ENCODE measurements around the gene OFD1. TPM values are rescaled to one million over a fixed set of nuclear protein-coding genes. Genes with fewer than 3 reads are reported as not detected.

The OFD1 gene
- total and polyA plus RNA-seq, 7 donors, result 3.3 to 9.5 (median 8.2) TPM

DNA sequence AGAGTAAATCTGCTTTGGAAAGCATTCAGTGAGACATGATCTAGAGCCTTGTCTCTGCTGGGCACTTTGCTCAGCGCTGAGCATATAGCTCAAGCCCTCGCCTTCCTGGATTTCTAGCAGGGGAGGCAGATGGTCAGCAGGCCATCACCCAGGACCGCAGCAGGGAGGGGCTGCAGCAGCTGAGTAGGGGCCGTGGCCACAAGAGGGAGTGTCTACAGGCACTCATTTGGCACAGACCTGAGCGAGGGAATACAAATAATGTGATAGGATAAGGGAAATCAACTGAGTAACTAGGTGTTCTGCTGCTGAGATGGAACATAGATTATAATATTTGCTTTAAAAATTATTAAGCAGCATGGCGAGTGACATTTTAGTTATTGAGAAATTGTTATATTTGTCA is 30.2 kb downstream of the OFD1 start:
- intact Hi-C loops (cut with DNase I), result no loop called here
- peak; percentile 15 for TF ChIP-seq CTCF (IDR thresholded peaks at IDR 0.05)
- 40 to 53% (median 51%) methylated on average over 6 of the region's 6 CpGs for WGBS, 3 donors
- H3K27ac ChIP-seq, result no peak overlapping the region
- H3K4me3 ChIP-seq, result no peak overlapping the region
- no peaks in the 10 kb centered on the region for H3K4me1 ChIP-seq
- peaks cover 0 to 82% of the 10 kb centered on the region in 2 donors for H3K36me3 ChIP-seq (ENCODE audit: insufficient read depth in 1 of 2, low read depth in 1 of 2)
- no peaks in the 10 kb centered on the region for H3K27me3 ChIP-seq (ENCODE audit: insufficient read depth in 3 of 3, low read length in 2 of 3)
- no peaks in the 10 kb centered on the region for H3K9me3 ChIP-seq
- peak in 1 of 4 donors; percentile 53 for ATAC-seq
- DNase-seq, result no peak

GRCh38 chrX:13768939-13769338 is 34.4 kb downstream of the OFD1 start:
- Histone ChIP-seq H3K9me3 (no peaks in the 10 kb centered on the region), H3K27me3 (ENCODE audit: insufficient read depth in 3 of 3, low read length in 2 of 3) (no peaks in the 10 kb centered on the region), H3K36me3 (ENCODE audit: insufficient read depth in 1 of 2, low read depth in 1 of 2) (peaks cover 0 to 74% of the 10 kb centered on the region in 2 donors), H3K27ac (no peak overlapping the region), H3K4me3 (no peak overlapping the region), H3K4me1 (no peaks in the 10 kb centered on the region)
- intact Hi-C loops (cut with DNase I), result no loop called here
- 90 to 95% (median 93%) methylated on average over 4 of the region's 4 CpGs for WGBS, 3 donors
- TF ChIP-seq CTCF (IDR thresholded peaks at IDR 0.05), result no peak
- ATAC-seq, result no peak
- no peak for DNase-seq

DNA sequence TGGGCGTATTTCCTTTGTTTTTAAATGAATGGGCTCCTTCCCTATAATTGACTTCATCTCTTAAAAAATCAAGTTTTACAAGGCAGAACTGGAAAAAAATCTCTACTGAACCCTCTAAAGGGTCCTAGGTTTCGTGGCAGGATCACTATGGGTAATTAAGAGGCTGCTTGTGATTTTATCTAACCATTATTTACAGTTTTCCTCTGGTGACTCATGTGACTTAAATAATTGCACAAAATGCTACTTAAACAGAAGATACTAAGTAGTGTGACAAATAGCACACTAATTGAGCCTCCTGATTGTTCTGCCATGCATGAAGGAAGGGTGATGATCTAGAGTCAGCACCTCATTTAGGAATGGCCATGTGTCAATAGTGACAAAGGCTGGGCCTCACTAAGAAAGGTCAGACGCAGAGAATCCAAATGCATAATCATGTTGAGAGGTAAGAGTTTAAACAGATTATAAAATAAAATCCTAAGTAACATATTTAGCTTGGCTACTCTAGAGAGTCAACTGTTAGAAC is 35.5 kb downstream of the OFD1 start:
- TF ChIP-seq CTCF (IDR thresholded peaks at IDR 0.05), result no peak
- intact Hi-C loops (cut with DNase I), result no loop called here
- 78 to 88% (median 84%) methylated on average over 3 of the region's 3 CpGs for WGBS, 3 donors
- H3K27ac ChIP-seq, result no peak overlapping the region
- no peak for DNase-seq
- H3K4me3 ChIP-seq, result no peak overlapping the region
- H3K4me1 ChIP-seq, result no peaks in the 10 kb centered on the region
- no peaks in the 10 kb centered on the region for H3K27me3 ChIP-seq (ENCODE audit: insufficient read depth in 3 of 3, low read length in 2 of 3)
- ATAC-seq, result no peak
- H3K9me3 ChIP-seq, result no peaks in the 10 kb centered on the region
- peaks cover 0 to 73% of the 10 kb centered on the region in 2 donors for H3K36me3 ChIP-seq (ENCODE audit: insufficient read depth in 1 of 2, low read depth in 1 of 2)

DNA sequence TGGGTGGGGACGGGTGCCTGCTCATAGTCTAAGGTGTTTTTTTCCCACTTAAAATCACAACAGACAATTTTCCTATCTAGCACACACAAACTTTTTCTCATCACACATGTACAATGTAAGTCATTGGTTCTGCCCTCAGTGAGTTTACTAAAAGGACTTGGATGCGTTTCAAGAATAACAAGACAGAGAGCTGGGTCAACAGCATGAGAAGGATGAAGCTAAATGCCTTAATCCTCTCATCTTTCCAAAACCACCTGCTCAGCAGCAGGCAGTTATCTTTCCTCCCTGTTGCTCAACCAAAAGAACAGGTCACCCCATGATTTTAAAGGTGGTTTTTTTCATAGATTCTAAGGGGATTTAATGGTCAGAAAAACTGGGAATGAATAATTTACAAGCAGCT is 40.1 kb downstream of the OFD1 start:
- no peak for TF ChIP-seq CTCF (IDR thresholded peaks at IDR 0.05)
- Histone ChIP-seq H3K27me3 (ENCODE audit: insufficient read depth in 3 of 3, low read length in 2 of 3) (no peaks in the 10 kb centered on the region), H3K4me3 (no peak overlapping the region), H3K36me3 (ENCODE audit: insufficient read depth in 1 of 2, low read depth in 1 of 2) (peaks cover 0 to 42% of the 10 kb centered on the region in 2 donors), H3K27ac (no peak overlapping the region), H3K4me1 (no peaks in the 10 kb centered on the region), H3K9me3 (no peaks in the 10 kb centered on the region)
- WGBS, 3 donors, result 88 to 95% (median 92%) methylated on average over 2 of the region's 2 CpGs
- DNase-seq, result no peak
- intact Hi-C loops (cut with DNase I), result no loop called here
- ATAC-seq, result no peak

DNA sequence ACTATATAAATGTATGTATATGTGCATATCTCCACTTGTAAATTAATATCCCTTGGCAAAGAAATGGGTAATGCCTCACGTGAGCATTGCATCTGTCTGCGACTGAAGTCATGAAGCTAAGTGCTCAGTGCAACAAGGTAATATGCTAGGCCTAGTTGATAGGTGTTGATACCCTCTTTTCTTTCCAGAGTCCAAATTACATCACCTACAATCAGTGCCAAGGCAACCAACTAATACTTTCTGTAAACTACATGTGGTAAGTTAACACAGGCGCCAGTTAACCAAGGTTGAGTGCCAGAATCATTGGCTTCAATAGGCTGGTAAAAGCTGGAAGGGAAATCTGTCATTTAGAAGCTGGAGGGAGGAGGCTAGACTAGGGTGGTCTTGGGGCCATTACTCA is 41.3 kb downstream of the OFD1 start:
- no peak for TF ChIP-seq CTCF (IDR thresholded peaks at IDR 0.05)
- Histone ChIP-seq H3K4me1 (no peaks in the 10 kb centered on the region), H3K4me3 (no peak overlapping the region), H3K27ac (no peak overlapping the region), H3K27me3 (ENCODE audit: insufficient read depth in 3 of 3, low read length in 2 of 3) (no peaks in the 10 kb centered on the region), H3K9me3 (no peaks in the 10 kb centered on the region), H3K36me3 (ENCODE audit: insufficient read depth in 1 of 2, low read depth in 1 of 2) (peaks cover 0 to 32% of the 10 kb centered on the region in 2 donors)
- intact Hi-C loops (cut with DNase I), result no loop called here
- ATAC-seq (no peak), DNase-seq (no peak)
- WGBS, 3 donors, result 77 to 89% (median 88%) methylated on average over 3 of the region's 3 CpGs
